Measurements from ENCODE around the gene HAUS6. TPM values are rescaled to one million over a fixed set of nuclear protein-coding genes. Genes with fewer than 3 reads are reported as not detected.
"Not testable (repeated sequence)": the region's sequence is repeated elsewhere in the genome, so short reads cannot be mapped to it uniquely, and the experiment has no call there.

The HAUS6 gene
- total RNA-seq, 4 donors from 2014 or later = 1.5 to 26.0 (median 14.4) TPM

DNA sequence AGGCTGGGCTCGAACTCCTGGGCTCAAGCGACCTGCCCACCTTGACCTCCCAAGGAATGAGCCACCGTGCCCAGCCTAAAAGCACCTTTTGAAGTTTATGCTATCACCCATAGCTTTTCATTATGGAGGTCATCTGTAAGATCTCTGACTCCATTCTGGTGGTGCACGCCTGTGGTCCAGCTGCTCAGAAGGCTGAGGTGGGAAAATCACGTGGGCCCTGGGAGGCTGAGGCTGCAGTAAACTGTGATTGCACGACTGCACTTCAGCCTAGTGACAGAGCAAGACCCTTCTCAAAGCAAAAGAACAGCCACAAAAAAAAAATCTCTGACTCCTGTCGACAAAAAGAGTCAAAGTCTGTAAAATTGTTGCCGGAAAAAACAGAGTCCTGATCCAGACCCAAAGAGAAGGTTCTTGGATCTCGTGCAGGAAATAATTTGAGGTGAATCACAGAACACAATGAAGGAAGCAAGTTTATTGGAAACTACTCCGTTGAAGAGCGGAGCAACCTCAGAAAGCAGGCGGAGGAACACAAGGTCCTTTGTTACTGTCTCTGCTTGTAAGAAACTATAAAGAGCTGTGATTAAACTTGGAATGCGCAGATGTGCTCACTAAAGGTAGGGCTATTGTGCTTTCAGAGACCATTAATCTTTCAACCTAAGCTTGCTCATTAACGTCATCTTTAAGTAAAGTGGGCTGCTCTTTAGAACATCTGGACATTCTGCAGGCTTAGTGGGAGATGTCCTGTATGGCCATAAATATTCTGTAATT lies 2.0 kb upstream of the HAUS6 start:
- Histone ChIP-seq H3K9me3 (no peaks in the 10 kb centered on the region), H3K4me3 (no peak overlapping the region), H3K4me1 (no peaks in the 10 kb centered on the region), H3K36me3 (no peaks in the 10 kb centered on the region), H3K27ac (peak overlapping the region; percentile 56 to 76), H3K27me3 (no peaks in the 10 kb centered on the region)
- TF ChIP-seq, protein P1, sequence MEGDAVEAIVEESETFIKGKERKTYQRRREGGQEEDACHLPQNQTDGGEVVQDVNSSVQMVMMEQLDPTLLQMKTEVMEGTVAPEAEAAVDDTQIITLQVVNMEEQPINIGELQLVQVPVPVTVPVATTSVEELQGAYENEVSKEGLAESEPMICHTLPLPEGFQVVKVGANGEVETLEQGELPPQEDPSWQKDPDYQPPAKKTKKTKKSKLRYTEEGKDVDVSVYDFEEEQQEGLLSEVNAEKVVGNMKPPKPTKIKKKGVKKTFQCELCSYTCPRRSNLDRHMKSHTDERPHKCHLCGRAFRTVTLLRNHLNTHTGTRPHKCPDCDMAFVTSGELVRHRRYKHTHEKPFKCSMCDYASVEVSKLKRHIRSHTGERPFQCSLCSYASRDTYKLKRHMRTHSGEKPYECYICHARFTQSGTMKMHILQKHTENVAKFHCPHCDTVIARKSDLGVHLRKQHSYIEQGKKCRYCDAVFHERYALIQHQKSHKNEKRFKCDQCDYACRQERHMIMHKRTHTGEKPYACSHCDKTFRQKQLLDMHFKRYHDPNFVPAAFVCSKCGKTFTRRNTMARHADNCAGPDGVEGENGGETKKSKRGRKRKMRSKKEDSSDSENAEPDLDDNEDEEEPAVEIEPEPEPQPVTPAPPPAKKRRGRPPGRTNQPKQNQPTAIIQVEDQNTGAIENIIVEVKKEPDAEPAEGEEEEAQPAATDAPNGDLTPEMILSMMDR (IDR thresholded peaks at IDR 0.05) = no peak
- no peak for TF ChIP-seq POLR2A (IDR thresholded peaks at IDR 0.05)
- intact Hi-C loops (cut with DNase I; ENCODE audit: low total_unique reads) = no loop called here
- peak in 1 of 2 donors; percentile 38 for DNase-seq

DNA sequence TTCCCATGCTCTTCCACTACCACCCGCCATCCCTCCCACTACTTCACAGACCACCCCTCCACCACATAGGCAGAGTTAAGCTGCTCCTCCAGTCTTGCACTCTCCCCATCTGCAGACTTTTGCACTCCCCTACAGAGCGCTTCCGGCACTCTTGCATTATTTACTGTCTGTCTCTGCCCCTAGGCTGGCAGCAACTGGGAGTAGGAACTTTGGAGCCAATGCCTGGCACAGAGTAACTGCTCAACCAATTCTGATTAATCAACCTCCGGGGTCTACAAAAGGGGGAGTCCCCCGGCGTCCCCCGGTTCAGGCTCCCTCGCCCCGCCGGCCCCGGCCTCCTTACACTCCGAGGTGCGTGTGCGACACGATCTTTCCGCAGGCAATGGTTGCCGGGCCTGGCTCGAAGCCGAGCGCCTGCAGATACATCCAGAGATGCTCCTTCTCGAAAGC lies 498 bp downstream of the HAUS6 start:
- H3K27me3 ChIP-seq = no peaks in the 10 kb centered on the region
- no peaks in the 10 kb centered on the region for H3K36me3 ChIP-seq
- DNase-seq = peak; percentile 40 to 46
- no peaks in the 10 kb centered on the region for H3K4me1 ChIP-seq
- H3K9me3 ChIP-seq = no peaks in the 10 kb centered on the region
- H3K4me3 ChIP-seq = peak overlapping the region; percentile 69 to 83
- TF ChIP-seq POLR2A (IDR thresholded peaks at IDR 0.05) = no peak
- TF ChIP-seq, protein P1 (IDR thresholded peaks at IDR 0.05) = no peak
- H3K27ac ChIP-seq = peak overlapping the region; percentile 90 to 91
- intact Hi-C loops (cut with DNase I; ENCODE audit: low total_unique reads) = no loop called here

DNA sequence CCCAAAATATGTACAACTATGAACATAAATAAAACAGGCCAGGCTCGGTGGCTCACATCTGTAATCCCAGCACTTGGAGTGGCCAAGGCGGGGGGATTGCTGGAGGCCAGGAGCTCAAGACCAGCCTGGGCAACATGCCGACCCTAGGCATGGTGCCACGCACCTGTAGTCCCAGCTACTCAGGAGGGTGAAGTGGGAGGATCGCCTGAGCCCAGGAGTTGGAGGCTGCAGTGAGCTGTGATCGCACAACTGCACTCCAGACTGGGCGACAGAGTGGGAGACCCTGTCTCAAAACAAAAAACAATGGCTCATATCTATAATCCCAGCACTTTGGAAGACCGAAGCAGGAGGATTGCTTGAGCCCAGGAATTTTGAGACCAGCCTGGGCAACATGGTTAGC lies 1.5 kb downstream of the HAUS6 start:
- no peaks in the 10 kb centered on the region for H3K36me3 ChIP-seq
- DNase-seq = no peak
- H3K27ac ChIP-seq = no peak overlapping the region
- no peaks in the 10 kb centered on the region for H3K27me3 ChIP-seq
- H3K4me1 ChIP-seq = no peaks in the 10 kb centered on the region
- H3K4me3 ChIP-seq = no peak overlapping the region
- TF ChIP-seq POLR2A (IDR thresholded peaks at IDR 0.05) = no peak
- TF ChIP-seq, protein P1 (IDR thresholded peaks at IDR 0.05) = no peak
- H3K9me3 ChIP-seq = no peaks in the 10 kb centered on the region
- intact Hi-C loops (cut with DNase I; ENCODE audit: low total_unique reads) = no loop called here

DNA sequence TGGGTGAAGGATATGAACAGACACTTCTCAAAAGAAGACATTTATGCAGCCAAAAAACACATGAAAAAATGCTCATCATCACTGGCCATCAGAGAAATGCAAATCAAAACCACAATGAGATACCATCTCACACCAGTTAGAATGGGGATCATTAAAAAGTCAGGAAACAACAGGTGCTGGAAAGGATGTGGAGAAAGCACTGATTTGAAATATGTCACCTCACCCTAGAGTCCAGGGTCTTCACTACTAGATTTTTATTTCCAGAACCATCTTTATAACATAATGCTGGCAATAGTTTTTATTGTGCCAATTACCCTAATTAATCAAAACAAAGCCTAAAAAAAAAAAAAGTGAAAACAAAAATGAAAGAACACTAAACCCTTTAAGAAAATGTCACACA lies 5.3 kb downstream of the HAUS6 start:
- DNase-seq; intact Hi-C loops (cut with DNase I; ENCODE audit: low total_unique reads); H3K27me3 ChIP-seq; H3K27ac ChIP-seq; H3K4me3 ChIP-seq; H3K36me3 ChIP-seq; H3K9me3 ChIP-seq; H3K4me1 ChIP-seq: not testable (repeated sequence)

DNA sequence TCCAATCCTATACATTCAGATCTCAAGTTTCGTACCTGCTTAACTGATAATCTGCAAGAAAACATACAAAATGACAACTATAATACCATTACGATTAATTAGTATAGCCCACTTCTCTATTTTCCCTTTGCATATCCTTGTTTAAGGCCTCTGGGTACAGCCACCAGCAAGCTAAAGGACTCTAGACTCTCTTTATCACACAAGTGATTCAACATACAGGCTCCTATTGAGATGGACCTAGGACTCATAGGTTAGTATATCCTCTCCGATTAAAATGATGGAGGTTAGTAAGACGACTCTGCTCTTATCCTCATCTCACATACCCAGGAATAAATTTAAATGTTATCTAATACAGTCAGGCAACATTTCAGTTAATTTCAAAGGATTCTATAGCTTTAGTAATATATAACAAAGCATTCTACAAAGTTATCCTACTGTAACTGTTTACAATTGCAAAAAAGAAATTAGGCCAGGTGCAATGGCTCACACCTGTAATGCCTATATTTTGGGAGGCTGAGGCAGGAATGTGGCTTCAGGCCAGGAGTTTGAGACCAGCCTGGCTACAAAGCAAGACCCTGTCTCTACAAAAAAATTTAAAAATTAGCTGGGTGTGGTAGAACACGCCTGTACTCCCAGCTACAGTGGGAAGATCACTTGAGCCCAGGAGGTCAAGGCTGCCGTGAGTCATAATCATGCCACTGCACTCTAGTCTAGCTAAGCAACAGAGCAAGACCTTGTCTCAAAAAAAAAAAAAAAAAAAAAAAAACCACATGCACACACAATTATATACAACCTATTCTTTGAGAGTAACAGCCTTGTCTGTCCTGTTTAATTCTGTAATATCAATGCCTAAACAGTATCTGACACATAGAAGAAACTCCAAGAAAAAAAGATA lies 15.4 kb downstream of the HAUS6 start:
- no peak for DNase-seq
- Histone ChIP-seq H3K9me3 (no peaks in the 10 kb centered on the region), H3K27me3 (no peaks in the 10 kb centered on the region), H3K36me3 (no peaks in the 10 kb centered on the region), H3K4me3 (no peak overlapping the region), H3K4me1 (no peaks in the 10 kb centered on the region), H3K27ac (no peak overlapping the region)
- intact Hi-C loops (cut with DNase I; ENCODE audit: low total_unique reads) = no loop called here
- TF ChIP-seq POLR2A (IDR thresholded peaks at IDR 0.05) = no peak
- TF ChIP-seq, protein P1 (IDR thresholded peaks at IDR 0.05) = no peak

Measured in uterus (tissue), 4 donors.